HG03442 (cell line): Measurements from ENCODE around the gene SCCPDH.

Source experiments
- ATAC-seq: cut with Tn5 transposase; IDR thresholded peaks from one replicate; pipeline ENCODE4 v1.9.1; 2021; ENCODE audit warnings: mild to moderate bottlenecking, moderate library complexity; ENCODE audit not compliant: unreplicated experiment

SCCPDH gene

DNA sequence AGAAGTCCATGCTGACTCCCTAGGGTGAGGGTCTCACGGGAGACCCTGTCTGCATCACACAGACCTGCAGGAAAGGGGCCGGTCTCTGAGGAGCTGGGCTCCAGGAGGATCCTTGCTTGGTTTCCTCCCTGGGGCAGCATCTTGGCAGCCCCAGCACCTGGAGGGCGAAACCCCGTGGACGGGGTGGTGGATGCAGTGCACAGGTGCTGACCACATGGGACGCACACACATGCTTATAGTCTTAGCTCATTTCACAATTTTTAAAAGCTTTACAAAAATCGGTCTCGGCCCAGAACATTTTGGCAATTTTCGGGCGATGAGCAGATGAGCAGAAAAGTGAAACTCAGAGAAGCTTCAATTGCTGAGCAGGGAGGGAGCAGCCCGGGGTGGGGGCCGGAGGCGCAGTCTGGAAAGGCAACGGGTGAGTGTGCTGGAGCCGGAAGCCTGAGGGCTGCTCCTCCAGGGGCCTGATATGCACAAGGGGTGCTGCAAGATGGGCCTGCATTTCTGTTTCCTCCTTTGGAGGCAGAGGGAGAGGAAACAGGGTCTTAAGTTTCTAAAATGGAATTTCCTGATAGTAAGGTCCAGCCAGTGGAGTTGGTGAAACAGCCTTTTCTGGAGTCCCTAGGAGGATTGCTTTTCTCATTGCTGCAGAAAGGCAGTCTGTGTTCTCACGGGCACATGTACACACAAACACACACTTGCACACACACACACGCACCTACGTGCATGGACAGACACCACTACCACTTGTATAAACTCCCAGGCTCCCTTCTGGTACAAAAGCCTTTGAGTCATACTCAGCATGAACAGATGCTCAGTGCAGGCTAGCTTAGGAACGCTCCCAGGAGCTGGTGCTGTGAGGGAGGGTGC, 60.6 kb downstream of the SCCPDH start:
- ATAC-seq = peak; percentile 45

DNA sequence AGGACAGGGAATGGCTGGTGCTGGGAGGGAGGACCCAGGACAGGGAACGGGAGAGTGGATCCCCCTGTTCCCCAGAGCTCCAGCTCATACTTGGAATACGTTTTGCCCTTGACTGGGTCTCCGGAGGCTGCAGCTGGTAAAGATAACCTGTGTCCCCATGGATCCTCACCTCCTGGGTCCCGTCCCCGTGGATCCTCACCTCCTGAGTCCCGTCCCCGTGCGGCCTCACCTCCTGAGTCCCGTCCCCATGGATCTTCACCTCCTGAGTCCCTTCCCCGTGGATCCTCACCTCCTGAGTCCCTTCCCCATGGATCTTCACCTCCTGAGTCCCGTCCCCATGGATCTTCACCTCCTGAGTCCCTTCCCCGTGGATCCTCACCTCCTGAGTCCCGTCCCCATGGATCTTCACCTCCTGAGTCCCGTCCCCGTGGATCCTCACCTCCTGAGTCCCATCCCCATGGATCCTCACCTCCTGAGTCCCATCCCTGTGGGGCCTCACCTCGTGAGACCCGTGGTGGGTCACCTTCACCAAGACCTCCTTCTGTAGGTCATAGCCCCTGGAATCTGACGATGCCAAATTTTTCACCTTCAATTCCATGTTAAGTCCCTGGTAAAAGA, 61.4 kb downstream of the SCCPDH start:
- ATAC-seq = no peak

DNA sequence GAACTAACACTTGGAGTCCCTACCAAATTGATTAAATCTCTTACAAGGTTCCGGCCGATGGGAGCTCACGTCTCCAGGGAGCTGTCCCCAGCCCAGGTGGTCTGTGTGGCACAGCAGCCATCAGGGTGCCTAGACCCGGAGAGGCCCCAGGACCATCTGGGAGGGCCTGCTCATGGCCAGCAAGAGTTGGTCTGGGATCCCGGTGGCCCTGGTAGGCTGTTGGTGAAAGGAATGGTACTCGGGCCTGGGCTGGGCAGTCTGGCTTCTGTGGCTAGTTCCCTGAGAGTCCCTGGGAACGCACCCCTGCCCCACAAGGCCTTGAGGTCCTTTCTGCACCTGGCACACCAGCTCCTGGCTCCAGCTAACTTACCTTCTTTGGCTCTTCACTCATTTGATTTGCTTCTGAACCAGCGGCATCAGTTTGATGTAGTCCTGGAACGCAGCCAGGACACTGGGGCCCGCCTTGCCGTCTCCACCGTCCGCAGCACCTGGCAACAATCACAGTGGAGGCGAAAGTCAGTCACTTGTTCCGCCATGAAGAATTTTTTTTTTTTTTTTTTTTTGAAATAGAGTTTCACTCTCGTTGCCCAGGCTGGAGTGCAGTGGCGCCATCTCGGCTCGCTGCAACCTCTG, 62.5 kb downstream of the SCCPDH start:
- ATAC-seq = no peak

DNA sequence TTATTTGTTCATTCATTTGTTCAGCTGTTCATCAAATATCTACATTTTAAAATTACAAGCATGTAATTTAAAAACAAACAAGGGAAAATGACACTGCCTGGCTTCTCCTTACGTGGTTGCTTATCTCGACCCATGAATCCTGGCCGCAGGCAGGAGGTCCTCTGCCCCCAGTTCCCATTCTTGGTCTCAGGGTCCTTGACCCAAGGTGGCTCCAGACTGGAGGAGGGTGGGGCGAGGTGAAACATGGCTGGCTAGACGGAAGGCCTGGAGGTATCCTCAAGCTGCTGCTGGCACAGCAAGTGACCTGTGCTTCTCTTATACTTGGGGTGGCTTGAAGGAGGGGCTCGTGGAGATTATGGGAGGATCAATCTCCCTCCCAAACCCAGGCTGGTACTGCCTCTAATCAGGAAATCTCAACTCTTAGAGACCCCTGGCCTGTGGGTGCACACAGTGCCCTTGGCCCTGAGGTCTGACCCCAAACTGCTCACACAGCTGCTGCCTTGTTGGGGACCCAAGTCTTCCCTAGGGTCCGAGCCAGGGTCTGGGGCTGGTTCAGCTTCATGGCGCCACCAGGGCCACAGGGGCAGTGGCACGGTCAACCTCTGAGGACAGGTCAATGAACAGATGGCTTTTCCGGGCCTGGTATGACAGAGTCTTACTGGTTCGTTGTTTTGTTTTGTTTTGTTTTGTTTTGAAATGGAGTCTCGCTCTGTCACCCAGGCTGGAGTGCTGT, 63.7 kb downstream of the SCCPDH start:
- ATAC-seq = no peak

DNA sequence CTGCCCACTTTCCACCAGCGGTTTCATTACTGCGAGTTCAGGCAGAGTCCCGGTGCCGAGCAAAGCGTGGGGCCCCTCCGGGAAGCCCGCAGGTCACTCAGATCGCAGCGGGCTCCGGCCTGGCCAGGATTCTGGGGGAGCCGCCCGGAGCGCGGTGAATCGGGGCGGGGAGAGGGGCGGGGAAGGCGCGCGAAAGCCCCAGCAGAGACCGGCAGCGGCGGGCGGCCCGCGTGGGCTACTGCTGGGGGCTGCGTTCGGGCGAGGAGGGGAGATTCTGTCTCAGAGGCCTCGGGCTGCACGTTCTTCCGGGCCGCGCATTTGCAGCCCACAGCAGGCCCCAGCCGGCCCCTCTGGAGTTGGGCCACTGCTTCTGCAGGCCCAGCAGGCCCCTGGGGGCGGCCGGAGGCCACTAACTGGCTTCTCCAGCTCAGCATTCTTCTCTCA, 64.7 kb downstream of the SCCPDH start:
- ATAC-seq = no peak

GRCh38 chr1:246789454-246790339, 65.5 kb downstream of the SCCPDH start:
- ATAC-seq = no peak

DNA sequence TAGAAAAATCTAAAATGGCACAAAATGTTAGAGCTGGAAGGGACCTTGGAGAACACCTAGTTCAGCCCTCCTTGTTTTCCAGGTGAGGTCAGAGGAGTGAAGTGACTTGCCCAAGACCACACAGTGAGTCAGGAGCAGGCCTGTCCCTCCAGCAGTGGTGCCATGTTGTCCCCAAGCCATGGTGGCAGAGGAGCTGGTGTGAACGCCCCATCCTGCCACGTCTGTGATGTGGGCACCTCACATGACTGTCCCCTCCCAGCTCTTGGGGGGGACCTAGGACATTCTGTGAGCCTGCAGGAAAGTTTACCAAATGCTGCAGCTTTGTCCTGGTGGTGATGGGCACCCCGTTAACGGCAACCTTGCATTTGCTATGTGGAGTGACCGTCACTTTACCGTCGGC, 66.2 kb downstream of the SCCPDH start:
- ATAC-seq = no peak

DNA sequence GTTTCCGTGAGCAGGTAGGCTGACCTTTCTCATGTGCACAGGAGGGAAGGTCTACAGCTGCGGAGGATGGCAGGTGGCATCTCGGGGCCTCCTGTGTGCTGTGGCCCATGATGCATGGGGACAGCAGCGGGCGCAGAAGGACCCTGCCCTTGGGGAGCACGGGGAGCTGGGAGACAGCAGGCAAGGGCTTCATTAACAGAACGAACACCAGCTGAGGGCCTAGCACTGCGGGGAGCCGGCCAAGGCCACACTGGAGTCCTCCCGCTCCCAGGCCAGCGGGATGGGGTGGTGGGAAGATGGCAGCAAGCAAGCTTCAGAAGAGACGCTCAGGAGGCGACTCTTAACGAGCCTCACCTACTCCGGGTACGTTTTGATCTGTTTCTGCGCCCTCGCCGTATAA, 66.6 kb downstream of the SCCPDH start:
- ATAC-seq = no peak

DNA sequence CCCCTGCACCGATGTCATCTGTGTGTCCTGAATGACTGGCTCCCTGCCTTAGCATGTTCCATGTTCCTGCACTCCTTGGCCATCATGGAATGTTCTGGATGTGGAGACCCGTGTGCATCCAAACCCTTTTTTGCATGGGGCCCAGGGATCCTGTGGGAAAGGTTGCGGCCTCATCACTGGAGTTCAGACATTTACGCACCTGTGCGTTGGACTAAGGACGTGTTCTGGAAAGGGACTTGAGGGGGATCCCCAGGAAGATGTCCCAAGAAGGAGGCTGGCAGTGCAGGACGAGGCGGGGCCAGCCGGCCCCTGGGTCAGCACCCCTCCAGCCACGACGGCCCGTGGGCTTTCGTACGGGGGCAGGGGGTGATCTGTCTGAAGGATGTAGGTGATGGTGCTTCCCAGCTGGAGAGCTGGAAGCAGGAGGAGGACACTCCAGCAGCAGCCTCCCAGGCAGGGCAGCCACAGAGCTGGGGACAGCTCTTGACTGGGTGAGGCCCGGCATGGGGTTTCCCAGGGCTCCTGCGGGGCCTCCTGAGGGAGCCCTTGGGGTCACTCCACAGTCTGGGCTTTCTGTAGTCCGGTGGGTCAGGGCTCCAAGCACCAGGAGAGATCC, 67.2 kb downstream of the SCCPDH start:
- ATAC-seq = no peak

GRCh38 chr1:246792603-246793002, 68.4 kb downstream of the SCCPDH start:
- no peak for ATAC-seq

- ATAC-seq = no peak
Observed at GRCh38 chr1:246793356-246793896, 69.2 kb downstream of the SCCPDH start.

DNA sequence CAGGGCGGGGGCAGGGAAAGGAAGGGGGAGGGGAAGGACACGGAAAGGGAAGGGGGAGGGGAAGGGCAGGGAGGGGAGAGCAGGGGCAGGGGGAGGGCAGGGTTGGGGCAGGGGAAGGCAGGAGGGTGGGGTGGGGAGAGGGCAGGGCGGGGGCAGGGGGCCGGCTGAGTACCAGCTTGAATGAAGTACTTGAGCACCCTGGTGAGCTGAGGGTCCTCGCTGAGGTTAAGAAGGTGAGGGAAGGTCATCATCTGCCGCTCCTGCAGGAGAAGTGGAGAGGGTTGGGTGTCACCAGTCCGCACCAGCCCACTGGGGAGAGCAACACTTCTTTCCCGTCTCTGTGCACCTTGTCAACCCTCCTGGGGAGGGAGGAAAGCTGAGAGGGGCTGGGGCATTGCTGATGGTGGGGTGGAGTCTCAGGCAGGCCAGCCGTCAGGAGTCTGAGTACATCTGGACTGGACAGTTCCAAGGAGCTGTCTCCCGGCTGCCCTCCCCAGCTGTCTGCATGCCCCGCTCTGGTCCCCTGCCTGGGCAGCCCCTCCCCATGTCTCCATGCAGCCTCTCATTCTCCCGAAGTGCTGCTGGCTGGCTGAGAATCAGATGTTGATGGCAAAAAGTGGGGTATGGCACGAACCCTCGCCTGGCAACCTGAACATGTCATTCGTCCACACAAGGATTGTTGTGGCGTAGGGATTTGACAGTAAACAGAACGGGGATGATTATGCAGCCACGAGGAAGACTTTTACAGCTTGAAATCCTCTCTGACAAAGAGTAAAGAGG, 70.0 kb downstream of the SCCPDH start:
- ATAC-seq = no peak

DNA sequence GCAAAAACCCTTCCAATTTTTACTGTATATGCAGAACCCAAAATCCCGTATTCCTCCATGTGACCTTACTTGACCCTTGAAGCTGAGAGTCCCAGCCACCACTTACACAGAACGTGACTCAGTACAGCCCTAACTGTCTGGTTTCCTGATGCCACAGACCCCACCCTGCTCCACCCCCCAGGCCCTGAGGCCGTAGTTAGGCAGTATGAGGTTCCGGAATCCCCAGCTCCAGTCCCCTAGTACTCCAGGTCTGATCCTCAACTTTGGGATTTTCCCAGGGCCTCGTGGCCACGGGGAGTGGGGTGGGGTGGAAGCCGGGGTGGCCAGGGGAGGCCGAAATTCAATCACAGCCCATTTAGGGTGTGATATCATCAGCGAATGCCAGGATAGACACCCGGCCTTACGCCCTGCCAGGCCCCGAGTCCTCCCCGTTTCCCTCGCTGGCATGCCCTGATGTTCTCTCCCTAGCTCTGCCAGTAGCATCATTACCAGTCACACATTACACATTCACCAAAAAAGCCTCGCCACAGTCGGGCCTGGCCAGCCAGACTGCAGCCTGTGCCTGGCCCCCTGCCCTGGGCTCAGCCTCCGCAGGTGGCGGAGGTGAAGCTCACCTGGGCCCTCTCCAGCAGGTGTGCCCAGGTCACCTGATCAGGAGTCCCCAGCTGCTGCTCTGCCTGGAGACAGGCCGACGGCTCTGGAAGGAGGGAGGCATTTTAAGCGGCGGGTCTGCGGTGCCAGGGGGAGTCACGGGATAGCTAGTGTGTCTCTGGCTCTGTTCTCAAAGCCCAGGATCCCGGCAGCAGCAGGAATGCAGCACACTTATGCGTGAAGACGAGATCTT, 70.8 kb downstream of the SCCPDH start:
- ATAC-seq = no peak

DNA sequence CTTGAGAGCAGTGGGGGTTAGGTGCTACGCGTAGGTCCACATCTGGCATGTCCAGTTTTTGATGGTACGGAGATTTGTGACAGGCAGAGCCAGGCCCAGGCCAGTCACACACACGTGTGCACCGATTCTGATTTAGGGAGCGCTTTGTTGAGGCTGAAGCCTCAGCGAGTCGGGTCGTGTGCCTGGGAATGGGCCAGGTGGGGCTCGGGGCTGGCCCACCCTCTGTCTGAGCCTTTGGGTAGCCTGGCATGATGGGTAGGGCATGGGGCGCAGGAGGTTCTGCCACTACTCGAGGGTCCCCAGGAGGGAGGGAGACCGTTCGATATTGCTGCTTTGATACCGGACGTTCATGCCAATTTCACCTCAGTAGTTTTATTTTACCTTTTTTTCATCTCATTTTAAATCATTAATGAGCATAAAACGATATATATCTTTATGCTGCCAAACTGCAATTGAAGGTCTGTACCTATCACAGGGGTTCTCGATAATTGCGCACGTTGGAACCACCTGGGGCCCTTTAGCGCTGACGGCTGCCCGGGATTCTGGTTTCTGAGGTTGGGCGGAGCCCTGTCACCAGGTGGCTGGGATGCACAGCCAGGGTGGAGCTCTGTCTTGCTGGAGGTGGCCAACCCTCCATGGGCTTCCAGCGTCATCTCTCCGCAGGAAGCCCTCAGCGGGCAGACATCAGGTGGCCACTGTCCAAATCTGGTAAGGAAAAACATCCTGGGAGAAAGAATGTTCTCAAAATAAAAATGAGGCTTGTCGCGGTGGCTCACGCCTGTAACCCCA, 71.9 kb downstream of the SCCPDH start:
- ATAC-seq = no peak

DNA sequence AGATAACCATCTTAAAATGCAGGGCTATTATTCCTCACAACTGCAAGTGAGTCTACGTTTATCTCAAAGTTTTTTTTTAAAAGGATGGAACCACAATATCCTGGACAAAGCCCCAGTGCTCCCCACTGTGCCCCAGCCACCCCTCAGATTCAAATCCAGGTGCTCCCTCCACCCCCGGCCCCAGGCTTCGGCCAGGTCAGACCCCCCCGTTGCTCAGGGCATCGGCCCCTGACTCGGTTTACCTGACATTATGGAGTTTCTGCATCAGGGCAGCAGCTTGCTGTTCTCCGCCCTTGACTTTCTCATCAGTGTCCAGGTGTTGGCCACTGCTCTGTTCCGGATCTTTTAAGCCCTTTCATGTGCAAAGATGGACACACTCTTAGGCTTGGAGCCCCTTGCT, 72.9 kb downstream of the SCCPDH start:
- no peak for ATAC-seq

GRCh38 chr1:246797597-246797996, 73.4 kb downstream of the SCCPDH start:
- ATAC-seq = no peak

GRCh38 chr1:246798107-246798506, 73.9 kb downstream of the SCCPDH start:
- no peak for ATAC-seq
